ENCODE measurements around the gene ZNF839.

DNA sequence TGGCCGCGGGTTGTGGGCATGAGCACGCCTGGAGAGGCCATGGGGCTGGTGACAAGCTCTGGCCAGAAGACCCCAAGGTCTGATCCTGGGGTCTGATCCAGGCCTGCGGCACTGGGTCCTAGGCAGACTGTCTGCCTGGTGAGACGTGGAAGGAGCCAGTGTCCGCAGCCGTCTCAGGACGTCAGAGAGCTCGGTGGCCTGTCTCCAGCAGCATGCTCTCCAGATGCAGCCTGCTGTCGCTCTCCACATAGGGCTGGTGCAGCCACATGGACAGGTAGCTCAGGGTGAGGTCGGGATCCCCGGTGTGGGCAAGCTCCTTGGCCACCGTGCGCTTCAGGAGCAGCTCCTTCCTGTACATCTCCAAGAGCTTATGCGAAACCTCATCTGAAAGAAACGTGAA is 28.8 kb downstream of the ZNF839 start:
- no peak for TF ChIP-seq EZH2 (IDR thresholded peaks at IDR 0.05; ENCODE audit: borderline replicate concordance)
- TF ChIP-seq, protein P1, sequence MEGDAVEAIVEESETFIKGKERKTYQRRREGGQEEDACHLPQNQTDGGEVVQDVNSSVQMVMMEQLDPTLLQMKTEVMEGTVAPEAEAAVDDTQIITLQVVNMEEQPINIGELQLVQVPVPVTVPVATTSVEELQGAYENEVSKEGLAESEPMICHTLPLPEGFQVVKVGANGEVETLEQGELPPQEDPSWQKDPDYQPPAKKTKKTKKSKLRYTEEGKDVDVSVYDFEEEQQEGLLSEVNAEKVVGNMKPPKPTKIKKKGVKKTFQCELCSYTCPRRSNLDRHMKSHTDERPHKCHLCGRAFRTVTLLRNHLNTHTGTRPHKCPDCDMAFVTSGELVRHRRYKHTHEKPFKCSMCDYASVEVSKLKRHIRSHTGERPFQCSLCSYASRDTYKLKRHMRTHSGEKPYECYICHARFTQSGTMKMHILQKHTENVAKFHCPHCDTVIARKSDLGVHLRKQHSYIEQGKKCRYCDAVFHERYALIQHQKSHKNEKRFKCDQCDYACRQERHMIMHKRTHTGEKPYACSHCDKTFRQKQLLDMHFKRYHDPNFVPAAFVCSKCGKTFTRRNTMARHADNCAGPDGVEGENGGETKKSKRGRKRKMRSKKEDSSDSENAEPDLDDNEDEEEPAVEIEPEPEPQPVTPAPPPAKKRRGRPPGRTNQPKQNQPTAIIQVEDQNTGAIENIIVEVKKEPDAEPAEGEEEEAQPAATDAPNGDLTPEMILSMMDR (IDR thresholded peaks at IDR 0.05; ENCODE audit: poor library complexity) = no peak
